ENCODE results near the gene UBD.

The UBD gene

DNA sequence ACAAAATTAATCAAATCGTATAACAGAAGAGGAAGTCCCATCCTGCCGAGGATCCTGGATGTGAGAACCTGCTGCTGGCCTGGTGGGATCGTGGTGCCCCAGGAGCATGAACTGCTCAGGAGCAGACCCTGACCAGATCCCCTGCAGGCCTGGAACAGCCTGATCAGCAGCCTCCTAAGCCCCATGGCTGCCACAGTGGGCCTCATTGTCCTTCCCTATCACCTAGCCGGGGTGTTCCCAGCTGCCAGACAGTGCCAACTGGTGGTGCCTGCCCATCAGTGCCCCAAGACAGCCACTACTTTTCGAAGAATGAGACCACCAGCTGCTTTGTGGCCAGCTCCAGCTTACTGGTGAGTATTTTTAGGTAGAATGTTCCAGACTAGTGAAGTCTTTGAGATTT lies 52.2 kb downstream of the UBD start:
- Histone ChIP-seq H3K4me1 (ENCODE audit: control insufficient read depth in 1 of 2, insufficient read depth in 1 of 2, low read depth in 1 of 2, low read length in 1 of 2) (no peaks in the 10 kb centered on the region), H3K9me3 (no peaks in the 10 kb centered on the region), H3K36me3 (no peaks in the 10 kb centered on the region), H3K27me3 (no peaks in the 10 kb centered on the region), H3K4me3 (ENCODE audit: low read depth in 1 of 2, low read length in 1 of 2) (no peak overlapping the region), H3K27ac (no peak overlapping the region)
- TF ChIP-seq, protein P1, sequence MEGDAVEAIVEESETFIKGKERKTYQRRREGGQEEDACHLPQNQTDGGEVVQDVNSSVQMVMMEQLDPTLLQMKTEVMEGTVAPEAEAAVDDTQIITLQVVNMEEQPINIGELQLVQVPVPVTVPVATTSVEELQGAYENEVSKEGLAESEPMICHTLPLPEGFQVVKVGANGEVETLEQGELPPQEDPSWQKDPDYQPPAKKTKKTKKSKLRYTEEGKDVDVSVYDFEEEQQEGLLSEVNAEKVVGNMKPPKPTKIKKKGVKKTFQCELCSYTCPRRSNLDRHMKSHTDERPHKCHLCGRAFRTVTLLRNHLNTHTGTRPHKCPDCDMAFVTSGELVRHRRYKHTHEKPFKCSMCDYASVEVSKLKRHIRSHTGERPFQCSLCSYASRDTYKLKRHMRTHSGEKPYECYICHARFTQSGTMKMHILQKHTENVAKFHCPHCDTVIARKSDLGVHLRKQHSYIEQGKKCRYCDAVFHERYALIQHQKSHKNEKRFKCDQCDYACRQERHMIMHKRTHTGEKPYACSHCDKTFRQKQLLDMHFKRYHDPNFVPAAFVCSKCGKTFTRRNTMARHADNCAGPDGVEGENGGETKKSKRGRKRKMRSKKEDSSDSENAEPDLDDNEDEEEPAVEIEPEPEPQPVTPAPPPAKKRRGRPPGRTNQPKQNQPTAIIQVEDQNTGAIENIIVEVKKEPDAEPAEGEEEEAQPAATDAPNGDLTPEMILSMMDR (IDR thresholded peaks at IDR 0.05): no peak

DNA sequence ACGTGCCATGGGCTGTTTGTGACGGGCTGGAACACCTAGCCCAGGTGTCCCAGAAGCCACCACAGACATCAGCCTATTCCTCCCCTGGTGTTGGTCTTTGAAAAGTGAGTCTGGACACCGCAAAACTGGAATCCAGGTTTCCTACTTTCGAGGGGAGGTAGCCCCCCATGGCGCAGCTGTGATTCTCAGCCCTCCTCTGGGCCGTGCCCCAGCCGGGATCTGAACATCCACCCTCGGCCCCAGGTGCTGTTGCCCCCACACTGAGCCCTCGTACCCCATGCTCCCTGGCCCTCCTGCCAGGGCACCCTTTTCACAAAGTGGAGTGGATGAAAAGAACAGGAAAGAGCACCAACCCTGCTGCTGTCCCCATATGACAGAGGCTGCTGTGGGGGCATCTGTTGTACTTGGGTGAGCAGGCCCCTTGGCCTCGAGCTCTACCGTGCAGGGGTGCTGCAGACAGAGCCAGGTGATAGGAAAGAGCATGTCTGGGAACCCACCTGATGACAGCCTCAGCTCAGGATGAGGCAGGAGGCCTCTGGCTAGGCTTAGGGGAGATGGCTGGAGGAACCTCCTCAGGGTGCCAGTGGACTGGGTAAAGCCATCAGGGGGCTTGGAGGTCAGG lies 53.0 kb downstream of the UBD start:
- Histone ChIP-seq H3K9me3 (no peaks in the 10 kb centered on the region), H3K27me3 (no peaks in the 10 kb centered on the region), H3K4me1 (ENCODE audit: control insufficient read depth in 1 of 2, insufficient read depth in 1 of 2, low read depth in 1 of 2, low read length in 1 of 2) (no peaks in the 10 kb centered on the region), H3K27ac (no peak overlapping the region), H3K4me3 (ENCODE audit: low read depth in 1 of 2, low read length in 1 of 2) (no peak overlapping the region), H3K36me3 (no peaks in the 10 kb centered on the region)
- TF ChIP-seq, protein P1 (IDR thresholded peaks at IDR 0.05): no peak

DNA sequence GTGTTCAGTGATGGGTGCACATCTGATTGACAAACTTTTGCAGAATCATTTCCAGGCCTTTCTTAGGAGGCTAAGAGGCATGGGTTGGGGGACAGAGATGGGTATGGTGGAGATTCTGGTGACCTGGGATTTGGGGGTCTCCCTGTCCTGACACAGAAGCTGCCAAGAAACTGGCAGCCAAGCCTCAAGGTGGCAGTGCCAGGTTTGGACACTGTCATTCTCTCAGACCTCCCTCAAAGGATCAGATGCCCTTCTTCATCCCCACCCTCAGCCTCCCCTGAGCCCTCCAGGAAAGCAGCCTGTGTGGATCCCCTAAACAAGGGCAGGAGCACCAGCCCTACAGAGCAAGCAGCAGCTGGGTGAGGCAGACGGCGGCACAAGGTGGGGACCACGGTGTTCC lies 53.7 kb downstream of the UBD start:
- Histone ChIP-seq H3K36me3 (no peaks in the 10 kb centered on the region), H3K4me3 (ENCODE audit: low read depth in 1 of 2, low read length in 1 of 2) (no peak overlapping the region), H3K27ac (no peak overlapping the region), H3K4me1 (ENCODE audit: control insufficient read depth in 1 of 2, insufficient read depth in 1 of 2, low read depth in 1 of 2, low read length in 1 of 2) (no peaks in the 10 kb centered on the region), H3K9me3 (no peaks in the 10 kb centered on the region), H3K27me3 (no peaks in the 10 kb centered on the region)
- TF ChIP-seq, protein P1 (IDR thresholded peaks at IDR 0.05): no peak

Data from neutrophil (primary cell).